Germinal center (tissue), 1 donor: ENCODE results near the gene POLK.
"Not testable (repeated sequence)": the region's sequence is repeated elsewhere in the genome, so short reads cannot be mapped to it uniquely, and the experiment has no call there.

ENCODE experiments used
- DNase-seq: peaks from one replicate; pipeline ENCODE4 v3.0.0; 2012; ENCODE audit warnings: mixed read lengths, low spot score

The POLK gene

DNA sequence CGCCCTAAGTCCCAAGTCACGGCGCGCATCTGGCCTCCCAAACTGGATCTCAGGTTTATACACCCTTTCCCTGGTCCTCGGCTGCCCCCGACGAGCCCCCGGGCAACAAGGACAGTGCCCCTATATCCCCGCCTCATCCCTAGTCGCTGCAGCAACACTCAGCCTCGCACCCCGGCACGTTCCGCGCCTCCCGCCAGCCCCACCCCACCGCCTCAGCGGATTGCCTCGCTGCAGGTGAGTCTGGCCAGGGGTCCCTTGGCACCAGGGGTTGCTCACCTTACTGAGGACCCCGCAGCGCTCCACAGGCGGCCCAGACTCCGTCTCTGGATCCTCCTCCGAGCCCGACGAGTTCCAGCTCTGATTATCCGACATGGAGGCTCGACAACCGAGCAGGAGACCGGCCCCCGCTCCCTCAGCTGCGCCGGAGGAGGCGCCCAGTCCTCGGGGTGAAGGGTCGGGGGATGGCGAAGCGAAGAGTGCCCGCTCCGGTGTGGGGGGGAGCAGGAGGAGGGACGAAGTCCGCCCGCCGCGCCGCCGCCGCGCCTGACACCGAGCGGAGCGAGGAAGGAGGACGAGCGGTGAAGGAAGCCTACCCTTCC is 756 bp upstream of the POLK start:
- peak; percentile 34 for DNase-seq

DNA sequence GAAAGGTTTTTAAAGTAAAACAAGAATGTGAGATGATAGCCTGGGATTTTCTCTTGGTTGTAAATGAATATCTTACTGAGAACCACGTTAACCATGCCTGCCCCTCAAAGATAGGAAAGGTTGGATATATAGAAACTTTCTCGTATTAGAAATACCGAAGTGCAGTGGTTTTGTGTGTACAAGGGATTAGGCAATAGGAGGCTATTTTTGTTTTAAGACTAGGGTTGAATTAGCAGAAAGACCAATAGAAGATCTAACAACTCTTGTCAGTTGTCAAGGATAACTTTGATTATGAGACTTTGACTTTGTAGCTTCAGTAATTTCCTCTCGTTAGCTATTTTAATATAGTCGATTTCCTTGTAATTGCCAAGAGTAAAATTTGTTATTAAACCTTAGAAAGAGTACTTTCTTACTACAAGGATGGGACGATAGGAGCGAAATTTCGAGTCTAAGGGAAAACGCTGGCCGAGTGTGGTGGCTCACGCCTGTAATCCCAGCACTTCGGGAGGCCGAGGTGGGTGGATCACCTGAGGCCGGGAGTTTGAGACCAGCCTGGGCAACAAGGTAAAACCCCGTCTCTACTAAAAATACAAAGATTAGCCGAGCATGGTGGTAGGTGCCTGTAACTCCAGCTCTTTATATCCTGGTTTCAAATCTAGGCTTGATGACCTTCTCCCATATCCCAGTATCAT is 838 bp downstream of the POLK start:
- DNase-seq = no peak

DNA sequence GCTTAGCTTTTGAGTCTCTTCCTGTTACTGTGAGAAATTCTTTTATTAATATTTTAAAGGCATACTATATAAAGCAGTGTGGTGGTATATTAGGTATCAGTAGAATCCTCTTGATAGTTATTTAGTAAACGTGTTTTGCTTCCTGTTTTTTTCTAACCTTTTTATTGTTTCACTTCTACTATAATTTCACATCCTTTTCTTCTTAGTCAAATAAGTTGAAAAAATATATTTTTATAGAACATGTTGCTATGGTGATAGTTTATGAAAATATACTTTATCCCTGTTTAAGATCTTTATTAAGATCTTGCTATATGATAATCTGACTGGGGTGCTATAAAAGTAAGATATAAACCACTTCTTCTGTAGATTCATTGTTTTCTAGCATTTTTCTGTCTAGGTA is 2.1 kb downstream of the POLK start:
- peak; percentile 18 for DNase-seq

DNA sequence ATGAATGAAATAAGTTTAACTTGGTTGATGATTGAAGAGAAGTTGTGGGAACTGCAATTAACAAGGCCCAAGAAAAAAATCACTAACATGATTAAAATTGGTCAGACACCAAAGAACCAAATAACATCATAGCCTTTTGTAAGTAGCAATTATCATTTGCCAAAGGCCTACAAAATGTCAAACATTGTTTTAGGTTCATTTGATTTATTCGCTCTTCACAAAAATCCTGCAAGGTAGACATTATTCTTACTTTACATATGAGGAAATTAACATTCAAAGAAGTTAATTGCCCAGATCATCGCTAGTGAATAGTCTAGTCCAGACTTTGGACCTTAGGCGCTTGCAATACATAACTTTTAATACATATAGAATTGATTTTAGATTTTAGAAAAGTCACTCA is 2.6 kb downstream of the POLK start:
- no peak for DNase-seq

DNA sequence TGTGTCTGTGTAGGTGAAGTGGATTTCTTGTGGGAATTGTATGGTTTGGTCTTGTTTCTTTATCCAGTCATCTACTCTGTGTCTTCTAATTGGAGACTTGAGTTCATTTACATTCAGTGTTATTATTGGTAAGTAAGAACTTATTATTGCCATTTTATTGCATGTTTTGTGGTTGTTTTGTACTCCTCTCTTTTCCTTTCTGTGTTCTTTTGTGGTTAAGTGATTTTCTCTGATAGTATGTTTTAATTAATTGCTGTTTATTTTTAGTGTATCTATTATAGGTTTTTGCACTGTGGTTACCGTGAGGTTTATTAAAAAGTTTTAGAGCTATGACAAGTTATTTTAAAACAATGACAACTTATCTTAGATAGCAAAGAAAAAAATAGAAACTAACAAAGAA is 8.1 kb downstream of the POLK start:
- DNase-seq = no peak

DNA sequence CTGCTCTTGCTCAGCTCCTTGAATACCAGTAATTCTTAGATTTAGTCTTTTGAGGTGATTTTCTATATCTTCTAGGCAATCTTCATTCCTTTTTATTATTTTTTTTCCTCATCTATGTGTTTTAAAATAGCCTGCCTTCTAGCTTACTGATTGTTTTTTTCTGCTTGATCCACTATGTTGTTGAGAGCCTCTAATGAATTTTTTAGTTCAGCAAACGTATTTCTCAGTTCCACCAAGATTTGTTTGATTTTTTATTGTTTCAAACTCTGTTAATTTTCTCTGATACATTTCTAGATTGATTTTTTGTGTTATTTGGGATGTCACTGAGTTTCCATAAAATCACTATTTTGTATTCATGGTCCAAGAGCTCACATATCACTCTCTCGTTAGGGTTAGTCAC is 9.5 kb downstream of the POLK start:
- DNase-seq = no peak

DNA sequence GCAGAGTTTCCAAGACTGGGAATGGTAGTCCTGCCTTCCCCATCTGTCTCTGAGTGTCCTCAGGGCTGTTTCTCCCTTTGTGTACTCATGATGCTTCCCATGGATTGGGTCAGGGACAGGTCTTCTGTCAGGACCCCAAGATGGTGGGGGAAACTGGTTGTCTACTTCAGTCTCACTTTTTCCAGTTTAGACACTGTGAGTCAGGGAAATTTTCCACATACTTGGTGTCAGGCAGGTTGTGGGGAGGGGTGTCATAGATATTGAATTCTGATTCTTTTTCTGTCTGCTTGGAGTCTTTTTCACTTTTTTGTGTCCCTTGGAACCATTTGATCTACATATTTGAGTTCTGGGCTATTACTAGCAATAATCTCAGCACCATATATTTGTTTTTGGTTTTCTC is 10.3 kb downstream of the POLK start:
- no peak for DNase-seq

DNA sequence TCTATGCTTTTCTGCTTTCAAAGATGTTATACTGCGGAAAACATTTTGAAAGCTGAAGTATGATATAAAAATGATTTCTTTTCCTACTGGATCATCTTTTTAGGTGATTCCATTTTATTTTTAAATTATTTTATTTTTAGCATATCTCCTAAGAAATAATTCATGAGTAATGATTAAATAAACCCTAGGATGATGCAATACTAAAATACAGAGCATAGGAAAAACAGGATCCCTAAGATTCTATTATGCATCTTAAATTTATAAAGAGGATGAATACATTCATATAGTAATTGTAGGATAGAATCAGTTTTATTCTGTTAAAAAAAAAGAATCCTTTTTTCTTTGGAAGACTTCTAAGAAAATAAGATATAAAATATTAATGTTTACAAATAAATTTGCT is 10.9 kb downstream of the POLK start:
- DNase-seq = no peak

DNA sequence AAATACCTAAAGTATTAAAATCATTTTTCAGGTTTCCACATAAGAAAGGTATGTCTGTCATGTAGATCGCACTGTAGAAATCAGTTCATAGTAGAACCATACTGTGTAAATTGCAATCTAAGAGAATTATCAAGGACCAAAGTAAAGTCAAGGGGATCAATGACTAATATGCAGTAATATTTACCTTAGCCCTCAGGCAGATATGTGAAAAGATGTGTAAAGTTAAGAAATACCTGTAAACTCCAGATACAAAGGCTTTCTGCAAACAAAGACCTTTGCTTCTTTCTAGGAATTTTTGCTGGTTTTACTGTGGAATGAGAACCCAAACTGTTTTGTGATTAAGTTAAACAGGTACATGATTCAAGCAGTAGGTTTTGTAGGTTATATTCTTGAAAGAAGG is 11.6 kb downstream of the POLK start:
- no peak for DNase-seq

DNA sequence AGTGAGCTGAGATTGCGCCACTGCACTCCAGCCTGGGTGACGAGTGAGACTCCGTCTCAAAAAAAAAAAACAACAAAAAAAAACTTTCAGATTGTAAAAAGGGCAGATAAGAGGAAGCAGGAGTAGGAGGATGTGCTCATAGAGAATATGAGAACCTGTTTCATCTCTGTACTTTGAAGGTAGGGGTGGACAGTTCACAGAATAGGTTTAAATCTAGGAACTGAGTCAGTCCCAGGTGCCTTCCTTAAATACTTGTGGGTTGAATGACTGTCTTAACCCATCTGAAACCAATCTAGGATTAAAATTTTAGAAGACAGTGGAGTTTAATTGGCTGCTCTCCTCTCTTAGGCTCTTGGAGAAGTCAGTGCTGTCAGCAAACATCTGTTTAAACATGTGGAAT is 12.4 kb downstream of the POLK start:
- no peak for DNase-seq

DNA sequence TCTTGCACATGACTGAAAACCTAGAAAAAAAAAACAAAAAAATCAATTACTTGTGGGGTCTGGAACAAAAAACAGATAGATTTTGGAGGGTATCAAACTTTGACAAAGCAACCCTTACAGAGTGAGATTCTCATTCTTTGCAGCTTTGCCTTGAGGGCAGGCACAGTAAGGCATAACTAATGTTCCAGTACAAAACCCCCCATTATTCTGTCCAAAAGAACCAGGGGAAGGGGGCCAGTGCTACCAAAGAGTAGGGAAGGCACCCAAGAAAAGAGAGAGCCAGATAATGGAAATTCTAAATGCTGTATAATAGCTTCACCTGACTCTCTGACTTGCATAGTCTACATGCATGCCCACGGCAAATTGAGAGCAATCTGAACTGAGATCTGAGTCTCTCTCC is 12.9 kb downstream of the POLK start:
- no peak for DNase-seq

DNA sequence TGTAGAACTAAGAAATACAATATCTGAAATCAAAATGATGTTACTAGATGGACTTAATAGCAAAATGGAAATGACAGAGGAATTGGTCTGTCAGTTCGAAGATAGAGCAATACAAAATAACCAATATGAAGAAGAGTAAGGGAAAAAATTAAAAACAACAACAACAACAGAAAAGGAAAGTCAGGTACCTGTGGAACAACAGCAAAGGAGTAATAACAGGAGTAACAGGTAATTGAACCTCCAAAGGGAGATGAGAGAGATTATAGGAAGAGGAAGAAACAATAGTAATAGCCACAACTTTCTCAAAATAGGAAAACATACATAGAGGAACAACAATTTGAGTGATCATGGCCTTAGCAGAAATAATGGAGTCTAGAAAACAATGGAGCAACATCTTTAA is 13.7 kb downstream of the POLK start:
- no peak for DNase-seq

DNA sequence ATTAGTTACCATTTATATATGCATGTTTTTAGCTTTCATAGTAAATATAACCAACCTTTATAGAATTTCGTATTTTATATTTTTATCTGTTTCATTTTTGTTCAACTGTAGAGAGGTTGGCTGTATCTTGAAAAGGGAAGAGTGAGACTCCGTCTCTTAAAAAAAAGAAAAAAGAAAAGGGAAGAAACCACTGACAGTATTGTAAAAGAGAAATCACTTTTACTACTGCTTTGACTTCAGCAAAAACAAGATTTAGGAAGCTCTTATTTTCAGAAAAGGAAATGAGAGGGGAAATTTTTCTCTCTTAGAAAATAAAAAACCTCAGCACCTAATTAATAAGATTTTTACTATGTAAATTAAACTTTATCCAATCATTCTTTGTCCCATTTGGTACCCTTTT is 14.4 kb downstream of the POLK start:
- DNase-seq = no peak

DNA sequence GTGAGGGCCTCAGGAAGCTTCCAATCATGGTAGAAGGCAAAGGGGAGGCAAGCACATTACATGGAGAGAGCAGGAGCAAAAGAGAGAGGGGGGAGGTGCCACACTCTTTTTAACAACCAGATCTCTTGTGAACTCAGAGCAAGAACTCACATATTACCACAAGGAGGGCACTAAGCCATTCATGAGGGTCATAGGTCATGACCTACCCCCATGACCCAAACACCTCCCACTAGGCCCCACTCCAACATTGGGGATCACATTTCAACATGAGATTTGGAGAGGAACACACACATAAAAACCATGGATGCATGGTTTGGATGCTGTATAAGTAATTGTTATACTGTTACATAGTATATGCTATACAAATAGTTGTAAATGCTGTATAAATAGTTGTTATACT is 17.5 kb downstream of the POLK start:
- no peak for DNase-seq

DNA sequence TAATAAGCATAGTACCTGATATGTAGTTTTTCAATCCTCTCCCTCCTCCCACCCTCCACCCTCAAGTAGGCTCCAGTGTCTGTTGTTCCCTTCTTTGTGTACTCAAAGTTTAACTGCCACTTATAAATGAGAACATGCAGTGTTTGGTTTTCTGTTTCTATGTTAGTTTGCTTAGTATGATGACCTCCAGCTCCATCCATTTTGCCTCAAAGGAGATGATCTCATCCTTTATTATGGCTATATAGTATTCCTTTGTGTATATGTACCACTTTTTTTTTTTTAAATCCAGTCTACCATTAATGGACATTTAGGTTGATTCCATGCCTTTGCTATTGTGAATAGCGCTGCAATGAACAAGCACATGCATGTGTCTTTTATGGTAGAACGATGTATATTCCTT is 20.5 kb downstream of the POLK start:
- DNase-seq = no peak

DNA sequence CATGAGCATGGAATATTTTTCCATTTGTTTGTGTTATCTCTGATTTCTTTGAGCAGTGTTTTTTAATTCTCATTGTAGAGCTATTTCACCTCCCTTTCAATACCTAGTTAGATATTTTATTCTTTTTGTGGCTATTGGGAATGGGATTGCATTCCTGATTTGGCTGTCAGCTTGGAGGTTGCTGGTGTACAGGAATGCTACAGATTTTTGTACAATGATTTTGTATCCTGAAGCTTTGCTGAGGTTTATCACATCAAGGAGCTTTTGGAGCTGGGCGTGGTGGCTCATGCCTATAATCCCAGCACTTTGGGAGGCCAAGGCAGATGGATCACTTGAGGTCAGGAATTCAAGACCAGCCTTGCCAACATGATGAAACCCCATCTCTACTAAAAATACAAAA is 22.0 kb downstream of the POLK start:
- DNase-seq = not testable (repeated sequence)

DNA sequence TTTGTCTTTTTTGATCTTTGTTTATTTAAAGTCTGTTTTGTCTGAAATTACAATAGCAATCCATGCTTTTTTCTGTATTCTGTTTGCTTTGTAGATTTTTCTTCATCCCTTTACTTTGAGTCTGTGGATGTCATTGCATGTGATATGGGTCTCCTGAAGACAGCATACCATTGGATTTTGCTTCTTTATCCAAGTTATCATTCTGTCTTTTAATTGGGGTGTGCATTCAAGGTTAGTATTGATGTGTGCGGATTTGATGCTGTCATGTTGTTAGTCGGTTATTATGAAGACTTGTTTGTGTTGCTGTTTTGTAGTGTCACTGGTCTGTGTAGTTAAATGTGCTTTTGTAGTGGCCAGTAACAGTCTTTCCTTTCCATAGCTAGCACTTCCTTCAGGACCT is 23.0 kb downstream of the POLK start:
- DNase-seq = no peak

DNA sequence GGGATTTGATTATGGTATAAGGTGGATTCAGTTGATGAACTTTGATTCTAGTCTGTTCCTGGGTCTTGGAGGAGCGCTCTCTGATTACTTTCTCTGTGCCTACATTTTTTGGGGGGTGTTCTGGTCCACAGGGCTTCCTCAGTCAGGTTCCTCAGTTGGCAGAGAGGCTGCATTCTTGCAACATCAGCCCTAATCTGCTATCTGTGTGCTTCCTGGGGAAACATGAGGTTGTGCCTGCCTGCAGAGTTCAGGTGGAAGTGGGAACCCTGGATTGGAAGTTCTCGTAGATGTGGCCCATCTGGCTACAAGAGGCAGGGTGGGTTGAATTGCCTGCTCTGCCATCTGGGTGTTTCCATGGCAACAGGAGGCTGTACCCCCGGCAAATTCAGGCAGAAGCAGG is 24.5 kb downstream of the POLK start:
- no peak for DNase-seq

DNA sequence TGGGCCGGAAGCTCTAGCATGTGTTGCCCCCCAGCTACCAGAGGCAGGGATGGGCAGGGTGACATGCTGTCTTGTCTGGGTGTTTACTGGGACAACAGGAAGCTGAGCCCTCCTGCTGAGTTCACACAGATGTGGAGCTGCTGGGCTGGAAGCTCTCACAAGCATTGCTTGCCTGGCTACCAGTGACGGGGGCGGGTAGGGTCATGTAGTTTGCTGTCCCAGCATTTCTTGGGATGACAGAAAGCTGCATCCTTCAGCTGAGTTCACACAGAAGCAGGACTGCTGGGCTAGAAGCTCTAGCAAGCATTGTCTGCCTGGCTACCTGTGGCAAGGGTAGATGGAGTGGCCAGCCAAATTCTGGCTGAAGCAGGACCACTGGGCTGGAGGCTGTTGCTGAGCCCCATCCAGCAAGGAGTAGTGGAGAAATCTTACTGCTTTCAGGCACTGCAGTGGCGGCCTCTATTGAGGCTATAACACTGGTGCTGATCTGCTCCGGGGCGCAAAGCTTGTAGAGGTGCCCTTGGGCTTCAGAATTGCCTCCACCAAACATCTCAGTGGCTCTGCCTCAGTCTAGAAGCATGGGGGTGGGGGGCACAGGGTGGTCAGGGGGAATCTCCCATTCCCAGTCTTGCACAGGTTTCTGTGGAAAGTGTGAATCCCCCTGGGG is 25.1 kb downstream of the POLK start:
- no peak for DNase-seq

DNA sequence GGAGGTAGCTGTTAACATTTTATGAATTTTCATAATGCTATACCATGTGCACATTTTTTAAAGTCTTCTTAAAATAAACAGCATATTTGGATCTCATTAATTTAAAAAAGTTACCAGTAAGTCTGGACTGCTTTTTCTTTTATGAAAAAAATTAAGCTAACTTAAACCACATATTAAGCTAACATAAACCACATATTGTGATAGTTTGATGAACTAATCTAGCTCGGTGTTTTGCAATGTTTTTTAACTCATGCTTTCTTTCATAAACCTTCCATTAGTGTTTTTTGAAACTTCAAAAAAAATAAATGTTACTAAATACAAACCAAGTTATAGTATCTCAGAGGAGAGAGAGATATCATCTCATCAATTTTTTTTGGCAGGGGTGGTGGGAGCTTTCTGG is 26.5 kb downstream of the POLK start:
- no peak for DNase-seq

DNA sequence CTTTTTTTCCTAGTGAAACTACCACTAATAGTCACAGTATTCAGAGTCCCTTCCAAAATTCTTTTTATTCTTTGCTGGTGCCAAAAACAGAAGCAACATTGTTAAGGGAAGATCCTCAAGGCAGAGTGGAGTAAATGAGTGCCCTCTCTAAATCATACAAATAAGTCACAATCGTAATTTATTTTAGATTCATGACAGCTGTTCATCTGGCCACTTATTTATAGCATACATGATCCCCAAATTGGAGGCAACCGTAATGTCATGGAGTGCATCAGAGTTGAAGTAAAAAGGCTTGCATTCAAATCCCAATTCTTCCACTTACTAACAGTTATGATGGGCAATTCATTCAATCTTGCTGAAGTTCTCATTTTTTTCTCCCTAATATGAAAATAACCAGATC is 33.4 kb downstream of the POLK start:
- no peak for DNase-seq

DNA sequence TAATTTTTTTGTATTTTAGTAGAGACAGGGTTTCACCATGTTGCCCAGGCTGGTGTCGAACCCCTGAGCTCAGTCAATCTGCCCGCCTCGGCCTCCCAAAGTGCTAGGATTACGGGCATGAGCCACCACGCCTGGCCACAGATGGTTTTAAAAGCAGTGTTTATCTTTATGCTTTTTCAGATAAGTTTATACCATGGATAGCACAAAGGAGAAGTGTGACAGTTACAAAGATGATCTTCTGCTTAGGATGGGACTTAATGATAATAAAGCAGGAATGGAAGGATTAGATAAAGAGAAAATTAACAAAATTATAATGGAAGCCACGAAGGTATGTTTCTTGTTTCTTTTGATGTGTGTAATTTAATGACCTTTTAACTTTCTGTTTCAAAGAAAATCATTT is 35.1 kb downstream of the POLK start:
- no peak for DNase-seq

DNA sequence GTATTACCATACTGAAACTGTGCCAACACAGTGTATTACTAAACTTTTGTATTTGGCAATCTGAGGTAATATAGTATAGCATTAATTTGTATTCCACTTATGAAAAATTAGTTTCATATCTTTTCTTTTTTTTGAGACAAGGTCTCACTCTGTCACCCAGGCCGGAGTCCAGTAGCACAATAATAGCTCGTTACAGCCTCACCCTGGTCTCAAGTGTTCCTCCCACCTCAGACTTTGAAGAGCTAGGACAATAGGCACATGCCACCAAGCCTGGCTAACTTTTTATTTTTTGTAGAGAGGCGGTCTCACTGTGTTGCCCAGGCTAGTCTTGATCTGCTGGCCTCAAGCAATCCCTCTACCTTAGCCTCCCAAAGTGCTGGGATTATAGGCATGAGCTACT is 36.1 kb downstream of the POLK start:
- no peak for DNase-seq

DNA sequence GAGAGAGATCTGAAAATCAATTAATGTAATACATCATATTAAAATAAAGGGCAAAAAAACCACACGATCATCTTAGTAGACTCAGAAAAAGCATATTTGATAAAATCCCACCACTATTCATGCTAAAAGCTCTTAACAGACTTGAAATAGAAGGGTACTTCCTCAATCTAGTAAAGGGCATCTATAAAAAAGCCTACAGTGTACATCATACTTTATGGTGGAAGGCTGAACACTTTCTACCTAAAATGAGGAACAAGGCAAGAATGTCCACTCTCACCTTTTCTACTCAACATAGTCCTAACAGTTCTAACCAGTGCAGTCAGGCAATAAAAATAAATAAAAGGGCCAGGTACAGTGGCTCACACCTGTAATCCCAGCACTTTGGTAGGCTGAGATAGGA is 38.9 kb downstream of the POLK start:
- DNase-seq = no peak
